T follicular helper cell (primary cell): ENCODE results near the gene MZB1.

Source experiments
- DNase-seq: peaks from one replicate; pipeline ENCODE4 v3.0.0-alpha.2; 2020; ENCODE audit warnings: low read depth
- total RNA-seq, 2 experiments: gene quantifications; one replicate each; lab custom pipeline; 2026; lab: John Stamatoyannopoulos, UW

Gene MZB1
- total RNA-seq = 0.72 to 1.5 reads per million in 2 experiments

GRCh38 chr5:139389701-139390638 is at the start of gene MZB1:
TSS of gene MZB1 (minus strand) at chr5:139389913. CDS start at chr5:139389856, 57 bp downstream.
- peak; percentile 12 for DNase-seq

- DNase-seq = peak; percentile 86
Observed at GRCh38 chr5:139439013-139439903, 49.5 kb upstream of the MZB1 start, which contains the start of gene DNAJC18. TSS of gene DNAJC18 (minus strand) at chr5:139439525. CDS start at chr5:139439445, 80 bp downstream.

GRCh38 chr5:139438707-139439012 is 48.9 kb upstream of the MZB1 start:
- DNase-seq = no peak

GRCh38 chr5:139435676-139436075 is 46.0 kb upstream of the MZB1 start:
- no peak for DNase-seq

GRCh38 chr5:139431706-139432105 is 42.0 kb upstream of the MZB1 start:
- no peak for DNase-seq

GRCh38 chr5:139430015-139430414 is 40.3 kb upstream of the MZB1 start:
- DNase-seq = no peak

GRCh38 chr5:139426203-139426885 is 36.6 kb upstream of the MZB1 start:
- no peak for DNase-seq

GRCh38 chr5:139425497-139425896 is 35.8 kb upstream of the MZB1 start:
- DNase-seq = no peak

GRCh38 chr5:139422307-139422893 is 32.7 kb upstream of the MZB1 start:
- peak; percentile 41 for DNase-seq

- DNase-seq = no peak
Observed at GRCh38 chr5:139419226-139420192, 29.8 kb upstream of the MZB1 start.

GRCh38 chr5:139418793-139419192 is 29.1 kb upstream of the MZB1 start:
- no peak for DNase-seq

- no peak for DNase-seq
Observed at GRCh38 chr5:139417214-139417613, 27.5 kb upstream of the MZB1 start.

- DNase-seq = no peak
Observed at GRCh38 chr5:139416651-139417050, 26.9 kb upstream of the MZB1 start.

GRCh38 chr5:139415869-139416268 is 26.2 kb upstream of the MZB1 start:
- DNase-seq = no peak

- no peak for DNase-seq
Observed at GRCh38 chr5:139415221-139415861, 25.6 kb upstream of the MZB1 start.

- no peak for DNase-seq
Observed at GRCh38 chr5:139414581-139415130, 24.9 kb upstream of the MZB1 start.

GRCh38 chr5:139413963-139414362 is 24.2 kb upstream of the MZB1 start:
- no peak for DNase-seq

- DNase-seq = no peak
Observed at GRCh38 chr5:139413153-139413552, 23.4 kb upstream of the MZB1 start.

GRCh38 chr5:139410993-139411828 is 21.5 kb upstream of the MZB1 start:
- no peak for DNase-seq
